ENCODE results near the gene CSNK1A1.

DNA sequence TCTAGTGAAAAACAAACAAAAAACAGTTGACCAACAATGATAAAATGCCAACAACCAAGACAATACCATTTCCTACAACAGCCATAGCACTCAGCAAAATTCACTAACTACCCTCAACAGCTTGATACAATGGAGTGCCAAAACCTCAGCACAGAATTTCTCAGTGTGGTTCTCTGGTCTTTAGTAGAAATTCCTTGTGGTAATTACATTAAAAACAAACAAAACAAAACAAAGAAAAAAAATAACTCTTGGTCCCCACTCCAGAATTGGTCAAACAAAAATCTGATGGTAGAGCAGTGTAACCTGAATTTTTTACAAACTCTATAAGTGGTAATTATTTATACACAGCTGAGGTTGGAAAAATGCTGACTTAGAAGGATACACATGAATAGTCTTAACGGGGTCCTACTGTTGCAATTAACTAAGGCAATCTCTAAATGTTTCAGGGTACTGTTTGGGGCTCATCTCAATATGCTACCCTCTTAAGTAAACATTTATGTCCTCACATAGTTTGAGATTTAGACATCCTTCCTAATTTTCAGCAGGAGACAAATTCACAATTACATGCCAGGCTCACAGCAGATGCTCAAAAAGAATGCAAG is 13.8 kb downstream of the CSNK1A1 start:
- TF ChIP-seq TAF1 (IDR thresholded peaks at IDR 0.05; ENCODE audit: borderline replicate concordance, insufficient read depth, low read length) (no peak), POLR2AphosphoS5 (IDR thresholded peaks at IDR 0.05; ENCODE audit: low read depth, low read length) (no peak)

Data from PFSK-1 (cell line).